GM12878 (cell line): ENCODE measurements around the gene WDR45B. TPM values are rescaled to one million over a fixed set of nuclear protein-coding genes. Genes with fewer than 3 reads are reported as not detected.

Source experiments
- ATAC-seq: fragments of 200-7000 bp; cut with Tn5 transposase; 3 replicates; pipeline ENCODE4 v1.9.1; 2020; ENCODE audit warnings: mild to moderate bottlenecking, moderate library complexity
- BruUV-seq: library from RNA; stranded (reverse); fragments of 400-500 nt; replicated peaks from 2 replicates; lab custom pipeline; 2021; lab: Mats Ljungman, UMichigan
- CTCF ChIA-PET: fragments of 300-600 bp; sonication (Branson Sonifier 250); formaldehyde crosslinking; extraction: SDS; loops from one replicate; lab custom pipeline; 2021; ENCODE audit warnings: inconsistent platforms; lab: Yijun Ruan, JAX
- POLR2A ChIA-PET: fragments of 350-600 bp; formaldehyde crosslinking; extraction: SDS; loops from one replicate; lab custom pipeline; 2021; ENCODE audit warnings: inconsistent platforms; lab: Charles Lee
- RAD21 ChIA-PET: fragments of 300-600 bp; sonication (Branson Sonifier 250); formaldehyde crosslinking; loops from one replicate; lab custom pipeline; 2023; ENCODE audit warnings: antibody characterized with exemption; ENCODE audit not compliant: unreplicated experiment; lab: Charles Lee
- SMC1A ChIA-PET: fragments of 300-600 bp; sonication (Branson Sonifier 250); formaldehyde crosslinking; loops from one replicate; lab custom pipeline; 2023; ENCODE audit not compliant: unreplicated experiment, uncharacterized antibody; lab: Charles Lee
- DNase-seq: peaks from one replicate; pipeline ENCODE4 v3.0.0-alpha.2; 2011; ENCODE audit warnings: low read depth, low spot score
- FAIRE-seq: peaks from 3 replicates; lab custom pipeline; 2011; peaks lifted over from hg19 to GRCh38; lab: Jason Lieb, UNC
- H2AFZ ChIP-seq: 2 replicates; pipeline ENCODE4 v1.6.0; 2011; ENCODE audit warnings: low read depth, low read length, control low read depth; ENCODE audit not compliant: control insufficient read depth
- H3K27ac ChIP-seq: 2 replicates; pipeline ENCODE4 v1.5.1; 2011; ENCODE audit warnings: control low read depth; ENCODE audit not compliant: control insufficient read depth, insufficient read depth
- H3K27me3 ChIP-seq, 2 experiments: replicated peaks in 1 of 2; 2 replicates each; pipeline versions ENCODE4 v1.6.0 to v1.6.1; 2011; ENCODE audit warnings: low read length in 1 of 2; ENCODE audit not compliant: control insufficient read depth in 2 of 2, insufficient read depth in 2 of 2
- H3K36me3 ChIP-seq, 2 experiments: 2 replicates each; pipeline ENCODE4 v1.5.1; 2011; ENCODE audit warnings: low read length in 1 of 2; ENCODE audit not compliant: control insufficient read depth in 2 of 2, insufficient read depth in 2 of 2
- H3K4me1 ChIP-seq: 2 replicates; pipeline ENCODE4 v1.6.1; 2011; ENCODE audit warnings: mild to moderate bottlenecking, low read length, moderate library complexity, mixed read lengths; ENCODE audit not compliant: control insufficient read depth, insufficient read depth
- H3K4me2 ChIP-seq: 2 replicates; pipeline ENCODE4 v1.6.0; 2011; ENCODE audit warnings: control low read depth; ENCODE audit not compliant: control insufficient read depth, insufficient read depth
- H3K4me3 ChIP-seq: fragments of 200-600 bp; sonication (generic); 2 replicates; pipeline ENCODE4 v1.5.1; 2016
- H3K79me2 ChIP-seq: 2 replicates; pipeline ENCODE4 v1.6.0; 2011; ENCODE audit warnings: low read length; ENCODE audit not compliant: control insufficient read depth, insufficient read depth
- H3K9ac ChIP-seq: 2 replicates; pipeline ENCODE4 v1.8.0; 2011; ENCODE audit warnings: low read length, control low read depth, mixed read lengths; ENCODE audit not compliant: control insufficient read depth, insufficient read depth
- H3K9me3 ChIP-seq: replicated peaks from 3 replicates; pipeline ENCODE4 v1.5.1; 2011; ENCODE audit warnings: mild to moderate bottlenecking, low read length; ENCODE audit not compliant: control insufficient read depth, insufficient read depth
- H4K20me1 ChIP-seq: 2 replicates; pipeline ENCODE4 v1.6.0; 2011; ENCODE audit not compliant: control insufficient read depth, insufficient read depth
- ATF3 ChIP-seq: IDR thresholded peaks from 2 replicates; pipeline ENCODE4 v1.6.1; 2011; ENCODE audit warnings: low read depth, mild to moderate bottlenecking, low read length, moderate library complexity, borderline replicate concordance; ENCODE audit errors: extremely low read depth
- IKZF1 ChIP-seq: fragments of 450-650 bp; conservative IDR thresholded peaks from 2 replicates; pipeline ENCODE4 v1.6.1; 2017; ENCODE audit warnings: antibody characterized with exemption, mild to moderate bottlenecking
- PAX5 ChIP-seq: IDR thresholded peaks from 2 replicates; pipeline ENCODE4 v1.6.1; 2011; ENCODE audit warnings: low read depth, low read length, borderline replicate concordance
- POLR2AphosphoS5 ChIP-seq: IDR thresholded peaks from 2 replicates; pipeline ENCODE4 v1.6.1; 2011; ENCODE audit warnings: mild to moderate bottlenecking, low read length, inconsistent platforms
- SMARCA5 ChIP-seq: fragments of 450-650 bp; IDR thresholded peaks from 2 replicates; pipeline ENCODE4 v1.6.1; 2017; ENCODE audit warnings: mild to moderate bottlenecking
- SUPT20H ChIP-seq: IDR thresholded peaks from 2 replicates; pipeline ENCODE4 v1.6.1; 2011; ENCODE audit warnings: low read depth, mild to moderate bottlenecking, low read length, moderate library complexity, borderline replicate concordance; ENCODE audit not compliant: control insufficient read depth
- TARDBP ChIP-seq: IDR thresholded peaks from 2 replicates; pipeline ENCODE4 v1.6.1; 2016; ENCODE audit warnings: borderline replicate concordance
- TCF7 ChIP-seq: IDR thresholded peaks from 2 replicates; pipeline ENCODE4 v1.6.1; 2014; ENCODE audit warnings: antibody characterized with exemption, borderline replicate concordance
- ZBTB40 ChIP-seq: fragments of 450-650 bp; IDR thresholded peaks from 2 replicates; pipeline ENCODE4 v1.6.1; 2016; ENCODE audit warnings: mild to moderate bottlenecking, moderate library complexity, borderline replicate concordance
- ZNF217 ChIP-seq: fragments of 450-650 bp; IDR thresholded peaks from 2 replicates; pipeline ENCODE4 v1.6.1; 2017; ENCODE audit warnings: antibody characterized with exemption, mild to moderate bottlenecking
- ZNF592 ChIP-seq: fragments of 450-650 bp; IDR thresholded peaks from 2 replicates; pipeline ENCODE4 v1.6.1; 2017; ENCODE audit warnings: mild to moderate bottlenecking, moderate library complexity
- WGBS: methylation state at CpG from one replicate; pipeline ENCODE4 v1.1.6; 2016; ENCODE audit warnings: low lambda C conversion rate; ENCODE audit not compliant: insufficient replicate concordance, insufficient coverage; ENCODE audit errors: missing lambda C conversion rate; 5-methylcytosine and 5-hydroxymethylcytosine counted together
- in situ Hi-C: fragments of 300-500 bp; cut with MboI; formaldehyde crosslinking; loops from 9 replicates; pipeline ENCODE4 v1.14.3; 2018; ENCODE audit warnings: mixed read lengths
- intact Hi-C: fragments of 100-400 bp; cut with micrococcal nuclease; formaldehyde crosslinking; loops from one replicate; pipeline ENCODE4 v1.14.2; 2022; ENCODE audit not compliant: unreplicated experiment
- polyA plus RNA-seq, 11 experiments: library from polyadenylated mRNA; depleted of rRNA in 4 of 11; unstranded in 6 of 11; stranded (reverse) in 5 of 11; fragments of >200 nt; fragmentation: Nextera tagmentation in 4 of 11; fragmentation: Illumina TruSeq in 1 of 11; extraction: Ambion mirVana in 4 of 11; extraction: Trizol in 1 of 11; gene quantifications; 1 replicate in 1 of 11; 2 replicates in 10 of 11; pipeline versions ENCODE4 v1.2.1 to v1.2.3, GENCODE V29; 2011 to 2016; ENCODE audit warnings: inconsistent platforms in 2 of 11, missing spikeins in 2 of 11, low read depth in 1 of 11
- total RNA-seq, 4 experiments: library from RNA; depleted of rRNA in 3 of 4; stranded (reverse); fragments of >200 nt in 3 of 4; fragmentation: Illumina TruSeq in 1 of 4; extraction: Trizol in 1 of 4; gene quantifications; 2 replicates each; pipeline versions ENCODE4 v1.2.1 to v1.2.3, GENCODE V29; 2013 to 2021

Gene WDR45B
- total and polyA plus RNA-seq, 10 of the 15 experiments (the other 5 are each of a cell fraction or from before 2014, with no cell fraction given) = 1.0 to 73.7 (median 26.6) TPM

GRCh38 chr17:82568997-82569393 lies 79.2 kb downstream of the WDR45B start (continued):
- TF ChIP-seq TCF7 (no peak), ZNF592 (no peak), ATF3 (no peak), SUPT20H (no peak)

GRCh38 chr17:82567286-82567685 lies 81.0 kb downstream of the WDR45B start:
- intact Hi-C loops (no loop called here), in situ Hi-C loops (no loop called here)
- Histone ChIP-seq H3K27me3 (no peaks in the 10 kb centered on the region), H3K79me2 (peaks cover 3% of the 10 kb centered on the region), H4K20me1 (0 out of 2 replicates have a peak, but pooled peaks cover 3% of the 10 kb centered on the region), H3K9me3 (no peaks in the 10 kb centered on the region), H3K4me3 (no peak overlapping the region), H3K9ac (no peak overlapping the region), H3K27ac (no peak overlapping the region), H3K36me3 (peaks cover 32 to 40% of the 10 kb centered on the region in 2 experiments), H2AFZ (no peak overlapping the region), H3K4me1 (no peaks in the 10 kb centered on the region), H3K4me2 (no peak overlapping the region)
- RAD21 ChIA-PET = interaction anchor here (0.7 kb wide), 1 partner anchor 14 kb away, joined by 4 read pairs; no protein-coding TSS in a partner anchor
- SMC1A ChIA-PET = interaction anchor here (1.1 kb wide), 1 partner anchor 14 kb away, joined by 3 read pairs; no protein-coding TSS in a partner anchor
- CTCF ChIA-PET = no interaction called here
- DNase-seq = no peak
- BruUV-seq = no TSS peak
- FAIRE-seq = no peak
- WGBS = 97% methylated on average over 13 of the region's 15 CpGs
- ATAC-seq = no peak
- POLR2A ChIA-PET = interaction anchor here (0.5 kb wide), 1 partner anchor 59 kb away, joined by 4 read pairs; no protein-coding TSS in a partner anchor
- TF ChIP-seq POLR2AphosphoS5 (no peak), ZBTB40 (no peak), SMARCA5 (no peak), ZNF217 (no peak), IKZF1 (no peak), PAX5 (no peak), TARDBP (no peak)
